Astrocyte of the spinal cord (primary cell): ENCODE results near the gene CPHXL.

ENCODE experiments used
- DNase-seq: peaks from one replicate; pipeline ENCODE4 v3.0.0; 2011; ENCODE audit warnings: low read depth, low spot score
- H3K4me3 ChIP-seq: 2 replicates; pipeline ENCODE4 v1.5.1; 2011; ENCODE audit warnings: low read depth, mild to moderate bottlenecking, low read length, moderate library complexity
- CTCF ChIP-seq: IDR thresholded peaks from 2 replicates; pipeline ENCODE4 v1.5.1; 2012; ENCODE audit warnings: low read depth, mild to moderate bottlenecking, low read length, inconsistent platforms
- in situ Hi-C: cut with HindIII; loops from 2 replicates; pipeline ENCODE4 v1.10.0; 2017; ENCODE audit warnings: low sequenced_read_pairs

Gene CPHXL

DNA sequence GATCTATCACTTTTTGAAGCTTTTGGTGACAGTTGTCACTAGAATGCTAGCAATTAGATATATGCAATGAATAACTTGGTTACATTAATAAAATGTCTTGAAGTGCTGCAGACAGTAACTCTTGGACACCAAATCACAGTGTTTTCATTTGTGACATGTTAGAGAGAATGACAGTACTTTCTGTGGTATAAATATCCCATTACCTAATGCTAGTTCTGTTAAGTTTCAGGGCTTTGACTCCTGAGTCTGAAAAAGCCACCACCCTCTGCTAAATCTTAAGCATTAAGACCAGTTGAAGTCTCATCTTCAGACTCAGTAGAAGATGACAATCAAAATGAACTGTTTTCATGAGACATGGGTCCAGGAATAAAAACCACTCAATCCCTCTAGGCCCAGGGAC, 38.9 kb downstream of the CPHXL start:
- in situ Hi-C loops = no loop called here
- TF ChIP-seq CTCF = no peak
- DNase-seq = no peak
- H3K4me3 ChIP-seq = no peak overlapping the region

DNA sequence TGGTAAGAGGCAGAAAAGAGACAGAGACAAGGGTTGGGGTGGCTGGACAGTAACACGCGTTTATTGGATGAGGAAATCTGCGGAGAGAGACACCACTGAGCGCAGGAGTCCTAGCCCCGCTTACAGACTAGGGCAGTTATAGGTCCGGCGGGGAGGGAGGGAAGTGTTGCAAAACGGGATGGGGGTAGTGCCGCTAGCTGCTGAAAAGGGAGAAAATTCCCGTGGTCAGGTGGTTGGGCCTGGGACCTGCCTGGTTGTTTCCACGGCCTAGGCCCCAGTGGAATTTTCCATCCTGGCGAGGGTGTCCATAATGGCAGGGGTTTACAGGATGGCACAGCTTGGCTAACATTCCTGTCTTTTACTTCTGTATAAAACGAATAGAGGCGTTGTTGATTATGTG, 44.0 kb downstream of the CPHXL start:
- in situ Hi-C loops = no loop called here

GRCh38 chr16:75679366-75679765, 46.9 kb downstream of the CPHXL start:
- H3K4me3 ChIP-seq = no peak overlapping the region
- in situ Hi-C loops = no loop called here
- no peak for DNase-seq
- TF ChIP-seq CTCF = no peak

More for the DNA sequence above, 44.0 kb downstream of the CPHXL start:
- TF ChIP-seq CTCF = no peak
- no peak overlapping the region for H3K4me3 ChIP-seq
- DNase-seq = no peak

DNA sequence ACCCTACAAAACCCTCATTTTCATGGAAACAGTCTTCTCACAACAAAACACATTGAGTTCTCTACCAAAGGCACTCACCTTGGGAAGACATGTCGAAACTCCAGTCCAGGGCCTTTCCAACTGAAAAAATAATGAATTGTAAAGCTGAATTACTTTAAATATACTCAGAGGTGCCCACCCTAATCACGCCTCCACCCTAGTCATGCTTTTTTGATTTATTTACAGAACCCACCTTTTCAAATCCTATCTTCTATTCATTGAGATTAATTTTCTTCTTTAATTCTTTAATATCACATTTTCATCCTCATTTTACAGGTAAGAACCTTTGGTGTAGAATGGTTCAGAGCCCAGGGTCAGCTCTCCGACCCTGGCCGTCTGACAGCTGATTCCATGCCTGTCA, 49.4 kb downstream of the CPHXL start, which contains the start of gene CPHXL2:
Gene CPHXL2 (minus strand): TSS at position 101 of the 400 bp plus-strand sequence. CDS start 10 bp downstream, at position 91.
- in situ Hi-C loops = no loop called here
- no peak for TF ChIP-seq CTCF
- no peak within 1 kb of the TSS for H3K4me3 ChIP-seq
- no peak for DNase-seq

DNA sequence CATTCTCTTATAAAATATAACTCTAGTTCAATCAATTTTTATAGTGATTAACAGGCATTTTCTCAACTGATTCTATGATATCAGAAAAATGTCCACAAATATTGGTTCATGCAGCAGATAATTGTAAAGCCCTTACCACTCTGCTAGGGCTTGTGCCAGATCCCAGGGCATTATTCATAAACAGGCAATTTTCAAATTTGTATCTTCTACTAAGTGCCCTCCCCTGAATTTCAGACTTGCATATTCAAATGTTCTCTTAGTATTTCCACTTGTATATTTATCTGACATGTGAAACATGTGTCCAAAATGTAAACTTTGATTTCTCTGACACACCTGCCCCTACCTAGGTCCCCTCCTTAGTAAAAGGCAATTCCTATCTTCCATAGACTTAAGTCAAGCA, 58.8 kb downstream of the CPHXL start:
- TF ChIP-seq CTCF = no peak
- in situ Hi-C loops = no loop called here
- DNase-seq = no peak
- H3K4me3 ChIP-seq = no peak overlapping the region
